Mesangial cell (primary cell): ENCODE results near the gene NACAD. TPM values are rescaled to one million over a fixed set of nuclear protein-coding genes. Genes with fewer than 3 reads are reported as not detected.

Experiments used
- total RNA-seq: library from RNA; depleted of rRNA; stranded (reverse); fragments of >200 nt; gene quantifications from 2 replicates; pipeline ENCODE4 v1.2.3, GENCODE V29; 2015

NACAD gene, protein sequence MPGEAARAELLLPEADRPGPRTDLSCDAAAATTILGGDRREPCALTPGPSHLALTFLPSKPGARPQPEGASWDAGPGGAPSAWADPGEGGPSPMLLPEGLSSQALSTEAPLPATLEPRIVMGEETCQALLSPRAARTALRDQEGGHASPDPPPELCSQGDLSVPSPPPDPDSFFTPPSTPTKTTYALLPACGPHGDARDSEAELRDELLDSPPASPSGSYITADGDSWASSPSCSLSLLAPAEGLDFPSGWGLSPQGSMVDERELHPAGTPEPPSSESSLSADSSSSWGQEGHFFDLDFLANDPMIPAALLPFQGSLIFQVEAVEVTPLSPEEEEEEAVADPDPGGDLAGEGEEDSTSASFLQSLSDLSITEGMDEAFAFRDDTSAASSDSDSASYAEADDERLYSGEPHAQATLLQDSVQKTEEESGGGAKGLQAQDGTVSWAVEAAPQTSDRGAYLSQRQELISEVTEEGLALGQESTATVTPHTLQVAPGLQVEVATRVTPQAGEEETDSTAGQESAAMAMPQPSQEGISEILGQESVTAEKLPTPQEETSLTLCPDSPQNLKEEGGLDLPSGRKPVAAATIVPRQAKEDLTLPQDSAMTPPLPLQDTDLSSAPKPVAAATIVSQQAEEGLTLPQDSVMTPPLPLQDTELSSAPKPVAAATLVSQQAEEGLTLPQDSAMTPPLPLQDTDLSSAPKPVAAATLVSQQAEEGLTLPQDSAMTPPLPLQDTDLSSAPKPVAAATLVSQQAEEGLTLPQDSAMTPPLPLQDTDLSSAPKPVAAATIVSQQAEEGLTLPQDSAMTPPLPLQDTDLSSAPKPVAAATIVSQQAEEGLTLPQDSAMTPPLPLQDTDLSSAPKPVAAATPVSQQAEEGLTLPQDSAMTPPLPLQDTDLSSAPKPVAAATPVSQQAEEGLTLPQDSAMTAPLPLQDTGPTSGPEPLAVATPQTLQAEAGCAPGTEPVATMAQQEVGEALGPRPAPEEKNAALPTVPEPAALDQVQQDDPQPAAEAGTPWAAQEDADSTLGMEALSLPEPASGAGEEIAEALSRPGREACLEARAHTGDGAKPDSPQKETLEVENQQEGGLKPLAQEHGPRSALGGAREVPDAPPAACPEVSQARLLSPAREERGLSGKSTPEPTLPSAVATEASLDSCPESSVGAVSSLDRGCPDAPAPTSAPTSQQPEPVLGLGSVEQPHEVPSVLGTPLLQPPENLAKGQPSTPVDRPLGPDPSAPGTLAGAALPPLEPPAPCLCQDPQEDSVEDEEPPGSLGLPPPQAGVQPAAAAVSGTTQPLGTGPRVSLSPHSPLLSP (N-terminal part only)
- total RNA-seq = 6.0 and 9.4 TPM in 2 replicates

DNA sequence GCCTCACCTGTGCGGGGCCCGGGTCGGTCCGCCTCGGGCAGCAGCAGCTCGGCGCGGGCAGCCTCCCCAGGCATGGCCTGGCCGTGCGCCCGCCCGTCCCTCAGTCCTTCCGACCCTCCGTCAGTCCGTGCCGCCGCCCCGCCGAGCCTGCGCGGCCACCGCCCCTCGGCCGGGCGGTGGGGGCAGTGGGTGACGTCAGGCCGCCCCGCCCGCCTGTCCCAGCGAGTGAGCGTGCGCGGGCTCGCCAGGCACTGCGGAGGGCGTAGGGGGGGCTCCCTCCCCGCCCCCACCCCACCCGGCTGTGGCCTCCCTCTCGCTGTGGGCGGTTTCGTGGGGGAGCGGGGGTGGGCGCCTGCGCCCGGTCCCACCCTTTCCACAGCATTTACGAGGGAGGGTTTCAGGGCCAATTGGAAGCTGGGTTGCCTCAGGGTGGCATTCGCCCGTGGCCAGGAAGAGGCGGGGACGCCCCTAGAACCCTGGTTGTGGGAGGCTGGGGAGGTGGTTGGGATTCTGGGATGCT lies at the start of gene NACAD:
Gene NACAD (minus strand): TSS at position 149 of the 520 bp plus-strand sequence. CDS start 75 bp downstream, at position 74.

DNA sequence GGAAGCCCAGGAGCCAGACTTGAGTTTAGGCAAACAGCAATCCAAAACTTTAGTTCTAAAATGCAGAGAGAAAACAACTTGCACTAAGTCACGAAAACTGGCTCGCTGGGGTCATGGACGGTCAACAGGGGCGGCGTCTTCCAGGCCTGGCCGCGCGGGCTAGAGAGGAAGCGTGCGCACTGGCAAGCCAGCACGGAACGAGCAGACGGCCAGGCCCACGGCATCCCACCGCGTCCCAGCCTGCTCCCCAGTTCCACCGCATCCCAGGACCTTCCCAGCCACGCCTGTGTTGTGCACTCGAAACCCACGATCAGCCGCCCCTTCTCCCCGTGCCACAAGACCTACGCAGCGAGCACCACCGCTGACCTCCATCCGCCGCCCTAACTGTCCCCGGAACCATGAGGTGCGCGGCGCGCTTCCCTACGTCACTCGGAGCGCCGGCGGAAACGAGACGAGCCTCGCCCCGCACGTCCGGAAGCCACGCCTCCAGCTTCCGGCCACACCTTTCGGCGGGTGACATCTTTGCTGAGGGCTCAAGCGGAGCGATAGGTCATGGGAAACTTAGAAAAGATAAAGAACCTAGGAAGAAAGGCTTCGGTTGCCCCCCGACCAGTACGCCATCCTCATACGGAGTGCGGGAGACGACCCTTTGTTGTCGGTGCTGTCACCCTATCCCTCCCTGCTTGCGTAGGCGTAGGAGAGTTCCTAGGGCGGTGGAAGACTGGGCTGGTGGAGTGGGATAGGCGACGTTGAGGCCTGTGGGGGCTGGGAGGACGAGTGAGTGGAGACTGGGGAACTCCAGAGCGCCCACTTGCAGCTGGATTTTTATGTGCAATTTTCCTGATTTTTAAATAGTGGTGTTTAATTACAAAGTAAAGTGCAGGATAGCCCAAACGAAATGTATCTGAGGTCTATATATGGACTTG lies 22.8 kb upstream of the NACAD start, which contains the start of gene TBRG4:
Gene TBRG4 (minus strand): TSS at position 400 of the 926 bp plus-strand sequence. CDS start 2,460 bp downstream, outside the sequence.

Other genes with a start within 250 kb of the NACAD start
- 105 and 178 TPM in 2 replicates for gene H2AZ2, start 240.9 kb downstream of the NACAD start, total RNA-seq
- gene PURB, start 203.4 kb downstream of the NACAD start, total RNA-seq = 9.6 and 12.9 TPM in 2 replicates
- under 0.01 and 0.13 TPM in 2 replicates for gene MYO1G, start 110.0 kb downstream of the NACAD start, total RNA-seq
- 49.2 and 66.6 TPM in 2 replicates for gene CCM2, start 88.8 kb downstream of the NACAD start, total RNA-seq
- gene TBRG4, start 22.7 kb upstream of the NACAD start, total RNA-seq = 72.4 and 115 TPM in 2 replicates
- not detected in 2 replicates for gene RAMP3, start 68.8 kb upstream of the NACAD start, total RNA-seq